ENCODE results near the gene YWHAB.

The YWHAB gene

DNA sequence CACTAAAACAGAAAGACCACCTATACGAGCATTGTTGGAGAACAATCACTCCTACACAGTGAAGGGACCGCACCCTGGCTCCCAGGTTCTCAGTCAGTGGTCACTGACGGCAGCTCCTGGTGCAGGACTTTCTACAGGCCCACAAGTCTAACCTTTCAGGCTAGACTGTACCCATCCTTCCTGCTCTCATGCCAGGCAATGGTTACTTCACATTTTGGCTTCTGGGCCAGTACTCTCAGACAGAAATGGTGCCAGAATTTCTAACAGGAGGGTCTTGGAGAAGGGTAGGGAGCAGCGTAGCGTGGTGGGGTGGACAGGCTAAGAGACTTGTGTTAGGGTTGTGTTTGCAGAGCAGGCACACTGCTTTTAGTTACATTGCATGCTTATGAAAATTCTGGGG is 62.6 kb downstream of the YWHAB start:
- no peak overlapping the region for H3K4me3 ChIP-seq (ENCODE audit: insufficient read depth in 1 of 2, low read depth in 1 of 2, low read length in 2 of 2)
- no peak overlapping the region for H2BK120ac ChIP-seq (ENCODE audit: low read depth, low read length)
- H2BK15ac ChIP-seq (ENCODE audit: low read depth, poor library complexity, severe bottlenecking) = no peak overlapping the region
- no peak overlapping the region for H3K9ac ChIP-seq (ENCODE audit: low read length)
- no peaks in the 10 kb centered on the region for H3K9me3 ChIP-seq (ENCODE audit: control insufficient read depth, low read length)
- H3K14ac ChIP-seq (ENCODE audit: low read length in 2 of 2) = no peak overlapping the region
- H4K8ac ChIP-seq (ENCODE audit: low read length) = no peak overlapping the region
- H2AFZ ChIP-seq (ENCODE audit: low read depth, low read length) = no peak overlapping the region
- H3K4ac ChIP-seq (ENCODE audit: low read depth in 1 of 2, low read length in 2 of 2) = no peak overlapping the region
- H3K36me3 ChIP-seq (ENCODE audit: control insufficient read depth in 1 of 2, insufficient read depth in 2 of 2, low read depth in 1 of 2, low read length in 2 of 2) = peaks cover 37 to 99% of the 10 kb centered on the region in 2 experiments
- no peak overlapping the region for H2BK12ac ChIP-seq (ENCODE audit: low read length in 2 of 2)
- H3K23ac ChIP-seq (ENCODE audit: low read length in 2 of 2) = no peak overlapping the region
- H4K91ac ChIP-seq (ENCODE audit: low read length) = no peak overlapping the region
- WGBS = 98% methylated on average over 5 of the region's 5 CpGs
- H2BK5ac ChIP-seq (ENCODE audit: low read depth, low read length, poor library complexity, severe bottlenecking) = no peak overlapping the region
- no peak overlapping the region for H3K4me2 ChIP-seq (ENCODE audit: low read length, poor library complexity, severe bottlenecking)
- peak overlapping the region; percentile 12 for H3K27ac ChIP-seq (ENCODE audit: low read length, poor library complexity, severe bottlenecking)
- peaks cover 6% of the 10 kb centered on the region for H3K4me1 ChIP-seq (ENCODE audit: control insufficient read depth, insufficient read depth, low read depth, low read length)
- H3K79me1 ChIP-seq (replicated peaks; ENCODE audit: low read length, poor library complexity, severe bottlenecking) = peaks cover 32% of the 10 kb centered on the region
- H3K27me3 ChIP-seq (ENCODE audit: control insufficient read depth in 1 of 2, insufficient read depth in 1 of 2, low read length in 2 of 2) = no peaks in the 10 kb centered on the region
- no peak for DNase-seq
- no peak overlapping the region for H3K18ac ChIP-seq (ENCODE audit: low read depth in 1 of 2, low read length in 2 of 2)
- peak overlapping the region; percentile 31 for H2AK5ac ChIP-seq (ENCODE audit: low read length, severe bottlenecking)

DNA sequence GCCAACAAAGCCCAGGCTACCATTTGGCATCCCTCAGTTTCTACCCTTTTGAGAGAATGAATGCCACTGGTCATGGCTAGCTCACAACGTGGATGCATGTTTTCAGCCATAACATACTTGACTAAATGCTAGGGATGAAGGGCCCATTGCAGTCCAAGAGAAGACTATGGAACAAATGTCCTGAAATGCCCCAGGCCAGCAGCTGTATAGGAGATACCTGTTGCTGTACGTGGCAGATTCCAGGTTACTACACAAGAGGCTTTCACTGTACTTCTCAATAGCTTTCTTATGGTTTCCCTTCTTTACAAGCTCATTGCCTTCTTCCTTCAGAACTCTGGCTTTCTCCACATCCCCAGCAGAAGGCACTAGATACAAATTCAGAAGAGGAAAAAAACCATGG is 63.0 kb downstream of the YWHAB start:
- no peaks in the 10 kb centered on the region for H3K9me3 ChIP-seq (ENCODE audit: control insufficient read depth, low read length)
- H3K14ac ChIP-seq (ENCODE audit: low read length in 2 of 2) = no peak overlapping the region
- H2AFZ ChIP-seq (ENCODE audit: low read depth, low read length) = no peak overlapping the region
- H2AK5ac ChIP-seq (ENCODE audit: low read length, severe bottlenecking) = no peak overlapping the region
- H4K91ac ChIP-seq (ENCODE audit: low read length) = no peak overlapping the region
- no peak overlapping the region for H2BK15ac ChIP-seq (ENCODE audit: low read depth, poor library complexity, severe bottlenecking)
- no peak overlapping the region for H3K4me2 ChIP-seq (ENCODE audit: low read length, poor library complexity, severe bottlenecking)
- no peak overlapping the region for H2BK12ac ChIP-seq (ENCODE audit: low read length in 2 of 2)
- no peak overlapping the region for H3K27ac ChIP-seq (ENCODE audit: low read length, poor library complexity, severe bottlenecking)
- H2BK5ac ChIP-seq (ENCODE audit: low read depth, low read length, poor library complexity, severe bottlenecking) = no peak overlapping the region
- H3K4me3 ChIP-seq (ENCODE audit: insufficient read depth in 1 of 2, low read depth in 1 of 2, low read length in 2 of 2) = no peak overlapping the region
- 92% methylated on average over 2 of the region's 2 CpGs for WGBS
- H4K8ac ChIP-seq (ENCODE audit: low read length) = no peak overlapping the region
- DNase-seq = no peak
- H3K9ac ChIP-seq (ENCODE audit: low read length) = no peak overlapping the region
- H3K23ac ChIP-seq (ENCODE audit: low read length in 2 of 2) = no peak overlapping the region
- H3K79me1 ChIP-seq (replicated peaks; ENCODE audit: low read length, poor library complexity, severe bottlenecking) = peaks cover 28% of the 10 kb centered on the region
- peaks cover 6% of the 10 kb centered on the region for H3K4me1 ChIP-seq (ENCODE audit: control insufficient read depth, insufficient read depth, low read depth, low read length)
- no peak overlapping the region for H3K18ac ChIP-seq (ENCODE audit: low read depth in 1 of 2, low read length in 2 of 2)
- no peak overlapping the region for H3K4ac ChIP-seq (ENCODE audit: low read depth in 1 of 2, low read length in 2 of 2)
- H3K36me3 ChIP-seq (ENCODE audit: control insufficient read depth in 1 of 2, insufficient read depth in 2 of 2, low read depth in 1 of 2, low read length in 2 of 2) = peaks cover 34 to 99% of the 10 kb centered on the region in 2 experiments
- no peaks in the 10 kb centered on the region for H3K27me3 ChIP-seq (ENCODE audit: control insufficient read depth in 1 of 2, insufficient read depth in 1 of 2, low read length in 2 of 2)
- H2BK120ac ChIP-seq (ENCODE audit: low read depth, low read length) = no peak overlapping the region

DNA sequence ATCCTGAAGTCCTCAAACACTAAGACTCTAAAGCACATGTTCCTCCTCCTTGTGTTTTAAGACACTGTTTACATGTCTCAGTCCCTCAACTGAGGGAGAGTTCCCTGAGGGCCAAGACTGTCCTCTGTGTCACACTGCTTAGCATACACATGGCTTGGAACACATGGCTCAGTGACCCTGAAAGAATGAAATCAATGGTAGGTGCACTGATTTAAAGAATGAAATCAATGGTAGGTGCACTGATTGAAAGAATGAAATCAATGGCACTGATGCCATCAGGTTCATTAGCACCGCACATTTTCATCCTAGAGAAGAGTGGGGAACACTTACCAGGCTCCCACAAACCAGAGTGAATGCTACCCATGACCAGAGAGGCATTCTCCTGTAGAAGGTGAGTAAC is 64.9 kb downstream of the YWHAB start:
- Histone ChIP-seq H4K91ac (ENCODE audit: low read length) (no peak overlapping the region), H4K8ac (ENCODE audit: low read length) (no peak overlapping the region), H2AFZ (ENCODE audit: low read depth, low read length) (no peak overlapping the region), H3K23ac (ENCODE audit: low read length in 2 of 2) (no peak overlapping the region), H3K14ac (ENCODE audit: low read length in 2 of 2) (no peak overlapping the region), H2BK12ac (ENCODE audit: low read length in 2 of 2) (no peak overlapping the region), H2BK15ac (ENCODE audit: low read depth, poor library complexity, severe bottlenecking) (no peak overlapping the region), H3K9me3 (ENCODE audit: control insufficient read depth, low read length) (no peaks in the 10 kb centered on the region), H3K27ac (ENCODE audit: low read length, poor library complexity, severe bottlenecking) (no peak overlapping the region), H3K9ac (ENCODE audit: low read length) (no peak overlapping the region), H2BK120ac (ENCODE audit: low read depth, low read length) (no peak overlapping the region), H3K36me3 (ENCODE audit: control insufficient read depth in 1 of 2, insufficient read depth in 2 of 2, low read depth in 1 of 2, low read length in 2 of 2) (peaks cover 40 to 99% of the 10 kb centered on the region in 2 experiments), H3K4me2 (ENCODE audit: low read length, poor library complexity, severe bottlenecking) (no peak overlapping the region), H3K4ac (ENCODE audit: low read depth in 1 of 2, low read length in 2 of 2) (no peak overlapping the region), H2BK5ac (ENCODE audit: low read depth, low read length, poor library complexity, severe bottlenecking) (no peak overlapping the region), H3K18ac (ENCODE audit: low read depth in 1 of 2, low read length in 2 of 2) (no peak overlapping the region), H3K4me1 (ENCODE audit: control insufficient read depth, insufficient read depth, low read depth, low read length) (peaks cover 6% of the 10 kb centered on the region), H3K4me3 (ENCODE audit: insufficient read depth in 1 of 2, low read depth in 1 of 2, low read length in 2 of 2) (no peak overlapping the region), H3K27me3 (ENCODE audit: control insufficient read depth in 1 of 2, insufficient read depth in 1 of 2, low read length in 2 of 2) (no peaks in the 10 kb centered on the region), H3K79me1 (replicated peaks; ENCODE audit: low read length, poor library complexity, severe bottlenecking) (peaks cover 32% of the 10 kb centered on the region), H2AK5ac (ENCODE audit: low read length, severe bottlenecking) (no peak overlapping the region)
- WGBS = 100% methylated on average over 1 of the region's 1 CpG
- DNase-seq = no peak

DNA sequence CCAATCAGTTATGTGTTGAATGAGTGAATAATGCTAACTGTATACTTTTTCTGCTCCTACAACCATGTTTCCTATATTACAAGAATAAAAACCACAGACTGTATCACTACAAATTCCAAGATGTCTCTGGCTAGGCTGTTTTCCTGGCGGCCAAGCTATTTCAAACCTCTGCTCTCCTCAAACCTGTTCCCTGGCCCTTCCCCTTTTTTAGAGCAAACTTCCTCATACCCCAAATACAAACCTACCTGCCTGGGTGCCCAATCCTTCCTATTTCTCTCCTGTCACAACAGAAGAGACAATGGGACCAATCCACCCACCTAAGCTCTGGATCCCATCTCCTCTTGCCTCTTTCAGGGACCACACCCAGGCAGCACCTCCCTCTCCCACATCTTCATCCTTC is 67.2 kb downstream of the YWHAB start:
- DNase-seq = no peak
- no peak overlapping the region for H4K8ac ChIP-seq (ENCODE audit: low read length)
- H3K18ac ChIP-seq (ENCODE audit: low read depth in 1 of 2, low read length in 2 of 2) = no peak overlapping the region

More for the DNA sequence above, 67.2 kb downstream of the YWHAB start:
- Histone ChIP-seq H3K4me1 (ENCODE audit: control insufficient read depth, insufficient read depth, low read depth, low read length) (peaks cover 3% of the 10 kb centered on the region), H3K4me3 (ENCODE audit: insufficient read depth in 1 of 2, low read depth in 1 of 2, low read length in 2 of 2) (no peak overlapping the region), H3K27me3 (ENCODE audit: control insufficient read depth in 1 of 2, insufficient read depth in 1 of 2, low read length in 2 of 2) (no peaks in the 10 kb centered on the region), H2BK15ac (ENCODE audit: low read depth, poor library complexity, severe bottlenecking) (no peak overlapping the region), H3K36me3 (ENCODE audit: control insufficient read depth in 1 of 2, insufficient read depth in 2 of 2, low read depth in 1 of 2, low read length in 2 of 2) (peaks cover 48 to 89% of the 10 kb centered on the region in 2 experiments), H3K4ac (ENCODE audit: low read depth in 1 of 2, low read length in 2 of 2) (no peak overlapping the region), H2BK12ac (ENCODE audit: low read length in 2 of 2) (no peak overlapping the region), H3K27ac (ENCODE audit: low read length, poor library complexity, severe bottlenecking) (no peak overlapping the region), H3K79me1 (replicated peaks; ENCODE audit: low read length, poor library complexity, severe bottlenecking) (peaks cover 42% of the 10 kb centered on the region), H2BK120ac (ENCODE audit: low read depth, low read length) (no peak overlapping the region), H3K4me2 (ENCODE audit: low read length, poor library complexity, severe bottlenecking) (no peak overlapping the region), H3K9me3 (ENCODE audit: control insufficient read depth, low read length) (no peaks in the 10 kb centered on the region), H2AK5ac (ENCODE audit: low read length, severe bottlenecking) (no peak overlapping the region), H4K91ac (ENCODE audit: low read length) (no peak overlapping the region), H3K14ac (ENCODE audit: low read length in 2 of 2) (no peak overlapping the region), H3K9ac (ENCODE audit: low read length) (no peak overlapping the region), H3K23ac (ENCODE audit: low read length in 2 of 2) (no peak overlapping the region), H2BK5ac (ENCODE audit: low read depth, low read length, poor library complexity, severe bottlenecking) (no peak overlapping the region), H2AFZ (ENCODE audit: low read depth, low read length) (no peak overlapping the region)
- 95% methylated on average over 1 of the region's 1 CpG for WGBS

Measured in mesenchymal stem cell (in vitro differentiated cells and primary cell).